K562 (cell line): ENCODE measurements around the gene EMID1. TPM values are rescaled to one million over a fixed set of nuclear protein-coding genes. Genes with fewer than 3 reads are reported as not detected.

ENCODE experiments used
- ATAC-seq: fragments of 200-7000 bp; cut with Tn5 transposase; 3 replicates; pipeline ENCODE4 v1.9.1; 2020; ENCODE audit warnings: moderate library complexity
- BruUV-seq: library from RNA; stranded (reverse); fragments of 400-500 nt; replicated peaks from 2 replicates; lab custom pipeline; 2021; lab: Mats Ljungman, UMichigan
- CTCF ChIA-PET: fragments of 300-600 bp; formaldehyde crosslinking; extraction: SDS; loops from one replicate; lab custom pipeline; 2021; ENCODE audit warnings: low intra/inter-chr PET ratio; lab: Yijun Ruan, JAX
- POLR2A ChIA-PET: fragments of 300-600, 350-650 bp; sonication (Branson Sonifier 250); formaldehyde crosslinking; extraction: SDS; loops from one replicate; lab custom pipeline; 2021; ENCODE audit warnings: antibody characterized with exemption, inconsistent platforms; lab: Yijun Ruan, JAX
- DNase-seq, 4 experiments: peaks; one replicate each; pipeline versions ENCODE4 v3.0.0 to v3.0.0-alpha.2; 2011 to 2018; ENCODE audit warnings: low spot score in 3 of 4, mixed read lengths in 3 of 4; ENCODE audit errors: extremely low read depth in 1 of 4
- FAIRE-seq: peaks from 2 replicates; lab custom pipeline; 2011; peaks lifted over from hg19 to GRCh38; lab: Jason Lieb, UNC
- H2AFZ ChIP-seq: 2 replicates; pipeline ENCODE4 v1.6.0; 2011; ENCODE audit warnings: low read depth, low read length, control low read depth, inconsistent platforms
- H3K27ac ChIP-seq: fragments of 200-600 bp; 3 replicates; pipeline ENCODE4 v1.8.0; 2011; ENCODE audit warnings: low read depth, mild to moderate bottlenecking, control low read depth, inconsistent platforms, low read length, moderate library complexity, mixed read lengths; ENCODE audit errors: extremely low read depth
- H3K27me3 ChIP-seq, 2 experiments: fragments of 300-600 bp in 1 of 2; 2 replicates in 1 of 2; 3 replicates in 1 of 2; pipeline versions ENCODE4 v1.6.0 to v1.8.0; 2011; ENCODE audit warnings: inconsistent platforms in 2 of 2, low read length in 2 of 2, mild to moderate bottlenecking in 1 of 2, mixed read lengths in 1 of 2, moderate library complexity in 1 of 2; ENCODE audit not compliant: control insufficient read depth in 2 of 2, insufficient read depth in 2 of 2
- H3K36me3 ChIP-seq: fragments of 300-600 bp; 3 replicates; pipeline ENCODE4 v1.8.0; 2011; ENCODE audit warnings: mild to moderate bottlenecking, low read length, inconsistent platforms; ENCODE audit not compliant: control insufficient read depth, insufficient read depth
- H3K4me1 ChIP-seq, 2 experiments: fragments of 200-600 bp in 1 of 2; replicated peaks in 1 of 2; 2 replicates in 1 of 2; 3 replicates in 1 of 2; pipeline versions ENCODE4 v1.5.1 to v1.8.0; 2011; ENCODE audit warnings: inconsistent platforms in 2 of 2, low read length in 2 of 2, mild to moderate bottlenecking in 1 of 2, mixed read lengths in 1 of 2, moderate library complexity in 1 of 2; ENCODE audit not compliant: control insufficient read depth in 2 of 2, insufficient read depth in 2 of 2
- H3K4me2 ChIP-seq: 2 replicates; pipeline ENCODE4 v1.6.1; 2011; ENCODE audit warnings: low read length, control low read depth, inconsistent platforms, mixed read lengths; ENCODE audit not compliant: insufficient read depth
- H3K4me3 ChIP-seq: fragments of 200-600 bp; sonication (generic), shearing (Covaris generic); 2 replicates; pipeline ENCODE4 v1.5.1; 2016; ENCODE audit warnings: control low read depth, inconsistent platforms
- H3K79me2 ChIP-seq: fragments of 200-600 bp; 3 replicates; pipeline ENCODE4 v1.8.0; 2011; ENCODE audit warnings: low read length, inconsistent platforms; ENCODE audit not compliant: control insufficient read depth, insufficient read depth
- H3K9ac ChIP-seq, 2 experiments: 2 replicates each; pipeline versions ENCODE4 v1.6.0 to v1.6.1; 2011; ENCODE audit warnings: low read depth in 2 of 2, low read length in 2 of 2, control low read depth in 1 of 2, inconsistent platforms in 1 of 2, mild to moderate bottlenecking in 1 of 2, mixed read lengths in 1 of 2; ENCODE audit not compliant: insufficient read depth in 1 of 2
- H3K9me1 ChIP-seq: one replicate; pipeline ENCODE4 v1.6.0; 2011; ENCODE audit warnings: inconsistent platforms, mild to moderate bottlenecking, low read length, moderate library complexity; ENCODE audit not compliant: control insufficient read depth, insufficient read depth
- H3K9me3 ChIP-seq: replicated peaks from 2 replicates; pipeline ENCODE4 v1.5.1; 2011; ENCODE audit warnings: low read depth, low read length, inconsistent platforms; ENCODE audit not compliant: control insufficient read depth, insufficient read depth
- H4K20me1 ChIP-seq: replicated peaks from 2 replicates; pipeline ENCODE4 v1.6.1; 2011; ENCODE audit warnings: low read length, inconsistent platforms, mixed read lengths; ENCODE audit not compliant: control insufficient read depth, insufficient read depth
- DIDO1 ChIP-seq: fragments of 450-650 bp; IDR thresholded peaks from 2 replicates; pipeline ENCODE4 v1.6.1; 2016; ENCODE audit warnings: low read depth, missing biosample characterization, missing genetic modification characterization
- IRF2 ChIP-seq: sonication (generic); formaldehyde crosslinking; IDR thresholded peaks from 2 replicates; pipeline ENCODE4 v1.8.1; 2022; ENCODE audit warnings: mild to moderate bottlenecking, missing genetic modification reagents
- KAT7 ChIP-seq: sonication (generic); formaldehyde crosslinking; IDR thresholded peaks from 2 replicates; pipeline ENCODE4 v1.8.0; 2022; ENCODE audit warnings: missing genetic modification reagents, mild to moderate bottlenecking, borderline replicate concordance
- MEIS2 ChIP-seq: fragments of 450-650 bp; IDR thresholded peaks from 2 replicates; pipeline ENCODE4 v1.6.1; 2014; ENCODE audit warnings: mild to moderate bottlenecking; ENCODE audit not compliant: partially characterized antibody
- NR1H2 ChIP-seq: sonication (generic); formaldehyde crosslinking; IDR thresholded peaks from 2 replicates; pipeline ENCODE4 v1.4.0; 2020; ENCODE audit warnings: mild to moderate bottlenecking, missing genetic modification reagents
- SMAD3 ChIP-seq: fragments of 450-650 bp; formaldehyde crosslinking; conservative IDR thresholded peaks from 2 replicates; pipeline ENCODE4 v1.4.0; 2020; ENCODE audit warnings: mild to moderate bottlenecking
- TCFL5 ChIP-seq: fragments of 250-450 bp; sonication (Bioruptor Pico); conservative IDR thresholded peaks from 2 replicates; pipeline ENCODE4 v1.6.1; 2021; ENCODE audit warnings: mild to moderate bottlenecking, moderate library complexity, matching md5 sums
- XRCC3 ChIP-seq: fragments of 450-650 bp; IDR thresholded peaks from 2 replicates; pipeline ENCODE4 v1.6.1; 2017; ENCODE audit warnings: mild to moderate bottlenecking, moderate library complexity
- WGBS: fragments of 100-300 bp; shearing (Covaris generic); methylation state at CpG from one replicate; pipeline ENCODE4 v1.1.6; 2016; ENCODE audit warnings: low coverage, mixed read lengths; ENCODE audit not compliant: insufficient coverage; ENCODE audit errors: missing lambda C conversion rate; 5-methylcytosine and 5-hydroxymethylcytosine counted together
- in situ Hi-C: fragments of 300-500 bp; cut with MboI; formaldehyde crosslinking; loops from 4 replicates; pipeline ENCODE4 v1.15.0; 2018; ENCODE audit warnings: inconsistent platforms, mixed read lengths
- intact Hi-C: fragments of 100-400 bp; cut with micrococcal nuclease; formaldehyde crosslinking; loops from 2 replicates; pipeline ENCODE4 v1.14.2; 2022
- polyA plus RNA-seq, 8 experiments: library from polyadenylated mRNA; depleted of rRNA in 4 of 8; stranded (reverse) in 5 of 8; unstranded in 3 of 8; fragments of >200 nt; fragmentation: Nextera tagmentation in 2 of 8; fragmentation: Illumina TruSeq in 1 of 8; extraction: Ambion mirVana in 2 of 8; extraction: Trizol in 1 of 8; gene quantifications; 2 replicates each; pipeline versions ENCODE4 v1.2.1 to v1.2.3, GENCODE V29; 2011 to 2014; ENCODE audit warnings: inconsistent platforms in 1 of 8, missing spikeins in 1 of 8
- total RNA-seq, 7 experiments: library from RNA; depleted of rRNA in 6 of 7; stranded (reverse); fragments of >200 nt in 6 of 7; fragmentation: Illumina TruSeq in 2 of 7; extraction: Trizol in 2 of 7; gene quantifications; 2 replicates each; pipeline versions ENCODE4 v1.2.1 to v1.2.3, GENCODE V29; 2011 to 2021; ENCODE audit warnings: low replicate concordance in 1 of 7
- TF ChIP-seq, protein P1 (sequence below): sonication (generic); formaldehyde crosslinking; IDR thresholded peaks from 2 replicates; pipeline ENCODE4 v1.8.1; 2023; ENCODE audit warnings: mild to moderate bottlenecking, missing genetic modification reagents
- TF ChIP-seq, protein P2 (sequence below): fragments of 150-350 bp; IDR thresholded peaks from 2 replicates; pipeline ENCODE4 v1.6.1; 2014; ENCODE audit warnings: low read depth, mild to moderate bottlenecking, low read length, borderline replicate concordance
- TF ChIP-seq, protein P3 (sequence below): fragments of 250-450 bp; sonication (Bioruptor Pico); IDR thresholded peaks from 2 replicates; pipeline ENCODE4 v1.8.0; 2021; ENCODE audit warnings: moderate library complexity, mild to moderate bottlenecking, inconsistent platforms

Gene EMID1
- total and polyA plus RNA-seq, 9 of the 15 experiments (the other 6 are each of a cell fraction or from before 2014, with no cell fraction given): 0.15 to 7.2 (median 2.7) TPM

DNA sequence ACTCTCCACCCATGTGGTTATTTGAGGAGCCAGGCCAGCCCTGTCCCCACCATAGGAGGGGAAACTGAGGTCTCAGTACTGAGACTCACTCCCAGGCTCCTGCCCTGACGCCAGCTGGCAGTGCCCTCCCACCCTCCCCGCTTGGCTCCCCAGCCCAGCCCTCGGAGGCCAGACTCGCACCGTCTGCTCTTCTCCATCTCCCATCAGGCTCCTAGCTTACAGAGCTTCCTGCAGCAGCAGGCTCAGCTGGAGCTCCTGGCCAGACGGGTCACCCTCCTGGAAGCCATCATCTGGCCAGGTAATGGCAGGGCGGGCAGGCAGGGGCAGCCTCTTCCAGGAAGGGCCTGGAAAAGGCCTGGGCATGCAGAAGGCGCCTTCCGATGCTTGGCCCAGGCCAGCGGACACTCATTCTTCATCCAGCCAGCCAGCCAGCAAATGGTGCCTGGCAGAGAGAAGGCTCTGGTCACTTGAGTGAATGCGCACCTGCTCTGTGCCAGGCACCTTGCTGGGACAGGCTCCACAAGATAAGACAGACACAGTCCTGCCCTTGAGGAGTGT, 49.4 kb downstream of the EMID1 start:
- no peak for ATAC-seq
- Histone ChIP-seq H3K79me2 (no peaks in the 10 kb centered on the region), H3K9me3 (no peaks in the 10 kb centered on the region), H3K9ac (no peak overlapping the region), H3K27me3 (no peaks in the 10 kb centered on the region), H3K4me2 (no peak overlapping the region), H3K36me3 (peaks cover 5% of the 10 kb centered on the region; the same call in 1 of the 3 replicates), H3K4me1 (peaks cover 0 to 21% of the 10 kb centered on the region in 2 experiments; a peak in 2 of 5 replicates), H3K27ac (no peak overlapping the region), H3K9me1 (no peaks in the 10 kb centered on the region), H3K4me3 (no peak overlapping the region), H4K20me1 (no peaks in the 10 kb centered on the region), H2AFZ (no peak overlapping the region)
- intact Hi-C loops (no loop called here), in situ Hi-C loops (loop anchor here (10.0 kb wide), 1 partner anchor 400 kb away; no protein-coding TSS in a partner anchor)
- no TSS peak for BruUV-seq
- no peak for DNase-seq
- ChIA-PET POLR2A (interaction anchor here (1.6 kb wide), 1 partner anchor 10 kb away, joined by 3 read pairs; no protein-coding TSS in a partner anchor), CTCF (no interaction called here)
- no peak for FAIRE-seq
- WGBS: 64% methylated on average over 5 of the region's 11 CpGs
- TF ChIP-seq TCFL5 (CRISPR knock-in tag): no peak
- TF ChIP-seq, protein P1, sequence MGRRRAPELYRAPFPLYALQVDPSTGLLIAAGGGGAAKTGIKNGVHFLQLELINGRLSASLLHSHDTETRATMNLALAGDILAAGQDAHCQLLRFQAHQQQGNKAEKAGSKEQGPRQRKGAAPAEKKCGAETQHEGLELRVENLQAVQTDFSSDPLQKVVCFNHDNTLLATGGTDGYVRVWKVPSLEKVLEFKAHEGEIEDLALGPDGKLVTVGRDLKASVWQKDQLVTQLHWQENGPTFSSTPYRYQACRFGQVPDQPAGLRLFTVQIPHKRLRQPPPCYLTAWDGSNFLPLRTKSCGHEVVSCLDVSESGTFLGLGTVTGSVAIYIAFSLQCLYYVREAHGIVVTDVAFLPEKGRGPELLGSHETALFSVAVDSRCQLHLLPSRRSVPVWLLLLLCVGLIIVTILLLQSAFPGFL: no peak
- TF ChIP-seq DIDO1 (tag): no peak
- no peak for TF ChIP-seq NR1H2 (CRISPR knock-in tag)
- no peak for TF ChIP-seq XRCC3
- TF ChIP-seq, protein P2, sequence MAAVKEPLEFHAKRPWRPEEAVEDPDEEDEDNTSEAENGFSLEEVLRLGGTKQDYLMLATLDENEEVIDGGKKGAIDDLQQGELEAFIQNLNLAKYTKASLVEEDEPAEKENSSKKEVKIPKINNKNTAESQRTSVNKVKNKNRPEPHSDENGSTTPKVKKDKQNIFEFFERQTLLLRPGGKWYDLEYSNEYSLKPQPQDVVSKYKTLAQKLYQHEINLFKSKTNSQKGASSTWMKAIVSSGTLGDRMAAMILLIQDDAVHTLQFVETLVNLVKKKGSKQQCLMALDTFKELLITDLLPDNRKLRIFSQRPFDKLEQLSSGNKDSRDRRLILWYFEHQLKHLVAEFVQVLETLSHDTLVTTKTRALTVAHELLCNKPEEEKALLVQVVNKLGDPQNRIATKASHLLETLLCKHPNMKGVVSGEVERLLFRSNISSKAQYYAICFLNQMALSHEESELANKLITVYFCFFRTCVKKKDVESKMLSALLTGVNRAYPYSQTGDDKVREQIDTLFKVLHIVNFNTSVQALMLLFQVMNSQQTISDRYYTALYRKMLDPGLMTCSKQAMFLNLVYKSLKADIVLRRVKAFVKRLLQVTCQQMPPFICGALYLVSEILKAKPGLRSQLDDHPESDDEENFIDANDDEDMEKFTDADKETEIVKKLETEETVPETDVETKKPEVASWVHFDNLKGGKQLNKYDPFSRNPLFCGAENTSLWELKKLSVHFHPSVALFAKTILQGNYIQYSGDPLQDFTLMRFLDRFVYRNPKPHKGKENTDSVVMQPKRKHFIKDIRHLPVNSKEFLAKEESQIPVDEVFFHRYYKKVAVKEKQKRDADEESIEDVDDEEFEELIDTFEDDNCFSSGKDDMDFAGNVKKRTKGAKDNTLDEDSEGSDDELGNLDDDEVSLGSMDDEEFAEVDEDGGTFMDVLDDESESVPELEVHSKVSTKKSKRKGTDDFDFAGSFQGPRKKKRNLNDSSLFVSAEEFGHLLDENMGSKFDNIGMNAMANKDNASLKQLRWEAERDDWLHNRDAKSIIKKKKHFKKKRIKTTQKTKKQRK: no peak
- no peak for TF ChIP-seq MEIS2
- no peak for TF ChIP-seq IRF2 (CRISPR knock-in tag)
- TF ChIP-seq KAT7 (CRISPR knock-in tag): no peak
- TF ChIP-seq SMAD3 (CRISPR knock-in tag): no peak
- TF ChIP-seq, protein P3, sequence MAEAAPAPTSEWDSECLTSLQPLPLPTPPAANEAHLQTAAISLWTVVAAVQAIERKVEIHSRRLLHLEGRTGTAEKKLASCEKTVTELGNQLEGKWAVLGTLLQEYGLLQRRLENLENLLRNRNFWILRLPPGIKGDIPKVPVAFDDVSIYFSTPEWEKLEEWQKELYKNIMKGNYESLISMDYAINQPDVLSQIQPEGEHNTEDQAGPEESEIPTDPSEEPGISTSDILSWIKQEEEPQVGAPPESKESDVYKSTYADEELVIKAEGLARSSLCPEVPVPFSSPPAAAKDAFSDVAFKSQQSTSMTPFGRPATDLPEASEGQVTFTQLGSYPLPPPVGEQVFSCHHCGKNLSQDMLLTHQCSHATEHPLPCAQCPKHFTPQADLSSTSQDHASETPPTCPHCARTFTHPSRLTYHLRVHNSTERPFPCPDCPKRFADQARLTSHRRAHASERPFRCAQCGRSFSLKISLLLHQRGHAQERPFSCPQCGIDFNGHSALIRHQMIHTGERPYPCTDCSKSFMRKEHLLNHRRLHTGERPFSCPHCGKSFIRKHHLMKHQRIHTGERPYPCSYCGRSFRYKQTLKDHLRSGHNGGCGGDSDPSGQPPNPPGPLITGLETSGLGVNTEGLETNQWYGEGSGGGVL (CRISPR knock-in tag): no peak
